KMS-11 (cell line): ENCODE data around the gene SPECC1.

Experiments used
- H2AFZ ChIP-seq: fragments of 200-600 bp; sonication (generic); 2 replicates; pipeline ENCODE4 v1.6.1; 2016; ENCODE audit warnings: antibody characterized with exemption, mixed run types, low read depth
- H3K27ac ChIP-seq: fragments of 200-600 bp; sonication (generic); 2 replicates; pipeline ENCODE4 v1.6.1; 2016; ENCODE audit warnings: mild to moderate bottlenecking, mixed run types
- H3K27me3 ChIP-seq: fragments of 200-600 bp; sonication (generic); 2 replicates; pipeline ENCODE4 v1.6.1; 2017; ENCODE audit warnings: mild to moderate bottlenecking, low read depth, mixed run types, moderate library complexity; ENCODE audit not compliant: insufficient read depth
- H3K36me3 ChIP-seq: fragments of 200-600 bp; sonication (generic); 2 replicates; pipeline ENCODE4 v1.6.1; 2017; ENCODE audit warnings: mild to moderate bottlenecking, mixed run types; ENCODE audit not compliant: insufficient read depth
- H3K4me1 ChIP-seq: fragments of 200-600 bp; sonication (generic); 2 replicates; pipeline ENCODE4 v1.6.1; 2016; ENCODE audit warnings: mild to moderate bottlenecking, low read depth, mixed run types; ENCODE audit not compliant: poor library complexity, severe bottlenecking
- H3K4me2 ChIP-seq: fragments of 200-600 bp; sonication (generic); 2 replicates; pipeline ENCODE4 v1.7.0; 2016; ENCODE audit warnings: mild to moderate bottlenecking, mixed run types
- H3K4me3 ChIP-seq: fragments of 200-600 bp; sonication (generic); IDR thresholded peaks from 2 replicates; pipeline ENCODE4 v1.6.1; 2017; ENCODE audit warnings: low read depth, low read length, mixed read lengths; ENCODE audit not compliant: insufficient read depth
- H3K79me2 ChIP-seq: fragments of 200-600 bp; sonication (generic); 2 replicates; pipeline ENCODE4 v1.6.1; 2016; ENCODE audit warnings: low read depth, mixed run types; ENCODE audit not compliant: insufficient read depth
- H3K9ac ChIP-seq: fragments of 200-600 bp; sonication (generic); 2 replicates; pipeline ENCODE4 v1.6.1; 2016; ENCODE audit warnings: mild to moderate bottlenecking, mixed run types
- H4K20me1 ChIP-seq: fragments of 200-600 bp; sonication (generic); 2 replicates; pipeline ENCODE4 v1.6.1; 2016; ENCODE audit warnings: mild to moderate bottlenecking, mixed run types; ENCODE audit not compliant: insufficient read depth
- CTCF ChIP-seq: fragments of 200-600 bp; sonication (generic); conservative IDR thresholded peaks from 2 replicates; pipeline ENCODE4 v1.6.1; 2017; ENCODE audit warnings: low read depth, mild to moderate bottlenecking, antibody characterized with exemption, low read length, moderate library complexity, mixed read lengths

The SPECC1 gene

GRCh38 chr17:20254541-20254940 lies 245.4 kb downstream of the SPECC1 start:
- no peaks in the 10 kb centered on the region for H4K20me1 ChIP-seq
- H3K4me2 ChIP-seq = no peak overlapping the region
- no peaks in the 10 kb centered on the region for H3K4me1 ChIP-seq
- no peak overlapping the region for H3K27ac ChIP-seq
- H2AFZ ChIP-seq = no peak overlapping the region
- H3K79me2 ChIP-seq = no peaks in the 10 kb centered on the region
- no peak overlapping the region for H3K4me3 ChIP-seq
- H3K27me3 ChIP-seq = no peaks in the 10 kb centered on the region
- H3K9ac ChIP-seq = no peak overlapping the region
- no peaks in the 10 kb centered on the region for H3K36me3 ChIP-seq
- no peak for TF ChIP-seq CTCF

- H3K4me1 ChIP-seq = no peaks in the 10 kb centered on the region
- H3K4me2 ChIP-seq = no peak overlapping the region
- no peak overlapping the region for H3K27ac ChIP-seq
- no peak overlapping the region for H3K9ac ChIP-seq
- H4K20me1 ChIP-seq = no peaks in the 10 kb centered on the region
- H3K36me3 ChIP-seq = no peaks in the 10 kb centered on the region
- no peak for TF ChIP-seq CTCF
- H2AFZ ChIP-seq = no peak overlapping the region
- no peaks in the 10 kb centered on the region for H3K79me2 ChIP-seq
- no peak overlapping the region for H3K4me3 ChIP-seq
- H3K27me3 ChIP-seq = no peaks in the 10 kb centered on the region
These were observed 247.0 kb downstream of the SPECC1 start for GRCh38 chr17:20256144-20256543.

GRCh38 chr17:20257008-20257407 lies 247.8 kb downstream of the SPECC1 start:
- Histone ChIP-seq H3K79me2 (no peaks in the 10 kb centered on the region), H3K27ac (no peak overlapping the region), H3K36me3 (no peaks in the 10 kb centered on the region), H3K4me2 (no peak overlapping the region), H3K9ac (no peak overlapping the region), H2AFZ (no peak overlapping the region), H3K4me3 (no peak overlapping the region), H3K4me1 (peaks cover 4% of the 10 kb centered on the region), H3K27me3 (no peaks in the 10 kb centered on the region), H4K20me1 (no peaks in the 10 kb centered on the region)
- TF ChIP-seq CTCF = no peak

GRCh38 chr17:20257798-20258197 lies 248.6 kb downstream of the SPECC1 start:
- no peak overlapping the region for H3K4me3 ChIP-seq
- TF ChIP-seq CTCF = no peak
- no peaks in the 10 kb centered on the region for H3K79me2 ChIP-seq
- H2AFZ ChIP-seq = no peak overlapping the region
- H3K4me2 ChIP-seq = no peak overlapping the region
- no peaks in the 10 kb centered on the region for H3K36me3 ChIP-seq
- H3K4me1 ChIP-seq = peaks cover 12% of the 10 kb centered on the region
- H3K27me3 ChIP-seq = no peaks in the 10 kb centered on the region
- H3K9ac ChIP-seq = no peak overlapping the region
- H4K20me1 ChIP-seq = no peaks in the 10 kb centered on the region
- H3K27ac ChIP-seq = no peak overlapping the region
